K562 (cell line): ENCODE results near the gene C16orf90. TPM values are rescaled to one million over a fixed set of nuclear protein-coding genes. Genes with fewer than 3 reads are reported as not detected.

ENCODE experiments used
- ADNP ChIP-seq: fragments of 200-800 bp; sonication (Bioruptor generic); IDR thresholded peaks from 2 replicates; pipeline ENCODE4 v1.6.1; 2016; ENCODE audit warnings: missing genetic modification characterization, missing compliant biosample characterization
- CEBPG ChIP-seq, 3 experiments: fragments of 200-800 bp in 1 of 3; sonication (Bioruptor generic) in 1 of 3; sonication (generic) in 1 of 3; formaldehyde crosslinking in 1 of 3; IDR thresholded peaks in 2 of 3; conservative IDR thresholded peaks in 1 of 3; 2 replicates each; pipeline versions ENCODE4 v1.6.1 to v1.8.0; 2016 to 2022; ENCODE audit warnings: missing compliant biosample characterization in 2 of 3, missing genetic modification characterization in 2 of 3, mild to moderate bottlenecking in 1 of 3, missing genetic modification reagents in 1 of 3
- CHD2 ChIP-seq: IDR thresholded peaks from 2 replicates; pipeline ENCODE4 v1.6.1; 2011; ENCODE audit warnings: low read depth, low read length
- CTCFL ChIP-seq: IDR thresholded peaks from 2 replicates; pipeline ENCODE4 v1.6.1; 2011; ENCODE audit warnings: borderline replicate concordance, low read depth, mild to moderate bottlenecking, moderate library complexity, low read length; ENCODE audit not compliant: insufficient read depth, poor library complexity, severe bottlenecking
- ELK1 ChIP-seq: sonication (generic); formaldehyde crosslinking; IDR thresholded peaks from 2 replicates; pipeline ENCODE4 v1.8.1; 2022; ENCODE audit warnings: missing genetic modification reagents
- ERF ChIP-seq: fragments of 450-650 bp; formaldehyde crosslinking; IDR thresholded peaks from 2 replicates; pipeline ENCODE4 v1.4.0; 2020; ENCODE audit warnings: mild to moderate bottlenecking, mixed read lengths
- FOSL1 ChIP-seq: fragments of 200-800 bp; sonication (Bioruptor generic); conservative IDR thresholded peaks from 2 replicates; pipeline ENCODE4 v1.6.1; 2016; ENCODE audit warnings: missing genetic modification characterization, missing compliant biosample characterization
- HCFC1 ChIP-seq: IDR thresholded peaks from 2 replicates; pipeline ENCODE4 v1.6.1; 2012; ENCODE audit warnings: low read depth, low read length, improper control_type of control experiment
- L3MBTL2 ChIP-seq: fragments of 450-650 bp; IDR thresholded peaks from 2 replicates; pipeline ENCODE4 v1.6.1; 2016; ENCODE audit warnings: mild to moderate bottlenecking, moderate library complexity
- NR2C2 ChIP-seq, 2 experiments: fragments of 200-800 bp in 1 of 2; sonication (Bioruptor generic) in 1 of 2; sonication (generic) in 1 of 2; formaldehyde crosslinking in 1 of 2; IDR thresholded peaks; 2 replicates each; pipeline versions ENCODE4 v1.6.1 to v1.8.0; 2016 to 2022; ENCODE audit warnings: mild to moderate bottlenecking in 1 of 2, missing compliant biosample characterization in 1 of 2, missing genetic modification characterization in 1 of 2, missing genetic modification reagents in 1 of 2
- PRDM10 ChIP-seq: fragments of 450-650 bp; IDR thresholded peaks from 2 replicates; pipeline ENCODE4 v1.6.1; 2018; ENCODE audit not compliant: partially characterized antibody
- SMARCA5 ChIP-seq: fragments of 450-650 bp; IDR thresholded peaks from 2 replicates; pipeline ENCODE4 v1.6.1; 2016
- SREBF2 ChIP-seq: sonication (generic); formaldehyde crosslinking; IDR thresholded peaks from 2 replicates; pipeline ENCODE4 v1.4.0; 2020; ENCODE audit warnings: mild to moderate bottlenecking, missing genetic modification reagents
- ZHX1 ChIP-seq: fragments of 150-350 bp; conservative IDR thresholded peaks from 2 replicates; pipeline ENCODE4 v1.6.1; 2014; ENCODE audit warnings: low read length
- ZNF165 ChIP-seq: fragments of 250-450 bp; sonication (Bioruptor Pico); IDR thresholded peaks from 2 replicates; pipeline ENCODE4 v1.4.0; 2020; ENCODE audit warnings: borderline replicate concordance
- ZNF197 ChIP-seq: fragments of 200-800 bp; sonication (Bioruptor generic); IDR thresholded peaks from 2 replicates; pipeline ENCODE4 v1.6.1; 2016; ENCODE audit warnings: low read depth, missing genetic modification characterization, missing compliant biosample characterization
- ZNF354B ChIP-seq: fragments of 250-450 bp; sonication (Bioruptor Pico); IDR thresholded peaks from 2 replicates; pipeline ENCODE4 v1.4.0; 2020
- polyA plus RNA-seq, 8 experiments: library from polyadenylated mRNA; depleted of rRNA in 4 of 8; stranded (reverse) in 5 of 8; unstranded in 3 of 8; fragments of >200 nt; fragmentation: Nextera tagmentation in 2 of 8; fragmentation: Illumina TruSeq in 1 of 8; extraction: Ambion mirVana in 2 of 8; extraction: Trizol in 1 of 8; gene quantifications; 2 replicates each; pipeline versions ENCODE4 v1.2.1 to v1.2.3, GENCODE V29; 2011 to 2014; ENCODE audit warnings: inconsistent platforms in 1 of 8, missing spikeins in 1 of 8
- total RNA-seq, 7 experiments: library from RNA; depleted of rRNA in 6 of 7; stranded (reverse); fragments of >200 nt in 6 of 7; fragmentation: Illumina TruSeq in 2 of 7; extraction: Trizol in 2 of 7; gene quantifications; 2 replicates each; pipeline versions ENCODE4 v1.2.1 to v1.2.3, GENCODE V29; 2011 to 2021; ENCODE audit warnings: low replicate concordance in 1 of 7

Gene C16orf90
- total and polyA plus RNA-seq, 9 of the 15 experiments (the other 6 are each of a cell fraction or from before 2014, with no cell fraction given) = not detected

- TF ChIP-seq CEBPG (CRISPR knock-in tag; IDR thresholded peaks at IDR 0.05) (no peak; the same call in 1 of the 2 replicates), CEBPG (tag; conservative IDR thresholded peaks at IDR 0.05 in 1 of 2, IDR thresholded peaks at IDR 0.05 in 1 of 2) (peak in 1 of 2 experiments; percentile 80; a peak in 2 of 4 replicates), ZNF197 (CRISPR knock-in tag) (peak; percentile 74; the same call in 1 of the 2 replicates), ZHX1 (no peak), ZNF354B (no peak), NR2C2 (CRISPR knock-in tag; IDR thresholded peaks at IDR 0.05) (no peak), NR2C2 (tag; IDR thresholded peaks at IDR 0.05) (peak; percentile 90), PRDM10 (no peak), L3MBTL2 (peak; percentile 97), SMARCA5 (no peak), ZNF165 (CRISPR knock-in tag) (no peak), CHD2 (peak; percentile 94), ADNP (no peak), FOSL1 (tag) (no peak), ERF (CRISPR knock-in tag) (peak; percentile 78; the same call in 1 of the 2 replicates), CTCFL (peak; percentile 69), SREBF2 (CRISPR knock-in tag) (no peak), ELK1 (CRISPR knock-in tag) (no peak), HCFC1 (peak; percentile 81)
Observed at GRCh38 chr16:3457434-3458252, 37.6 kb downstream of the C16orf90 start (continued).
